ENCODE data around the gene GMPR2. TPM values are rescaled to one million over a fixed set of nuclear protein-coding genes. Genes with fewer than 3 reads are reported as not detected.
"Not testable (repeated sequence)": the region's sequence is repeated elsewhere in the genome, so short reads cannot be mapped to it uniquely, and the experiment has no call there.

Gene GMPR2
- total and polyA plus RNA-seq, 11 donors = 23.9 to 55.9 (median 31.5) TPM

DNA sequence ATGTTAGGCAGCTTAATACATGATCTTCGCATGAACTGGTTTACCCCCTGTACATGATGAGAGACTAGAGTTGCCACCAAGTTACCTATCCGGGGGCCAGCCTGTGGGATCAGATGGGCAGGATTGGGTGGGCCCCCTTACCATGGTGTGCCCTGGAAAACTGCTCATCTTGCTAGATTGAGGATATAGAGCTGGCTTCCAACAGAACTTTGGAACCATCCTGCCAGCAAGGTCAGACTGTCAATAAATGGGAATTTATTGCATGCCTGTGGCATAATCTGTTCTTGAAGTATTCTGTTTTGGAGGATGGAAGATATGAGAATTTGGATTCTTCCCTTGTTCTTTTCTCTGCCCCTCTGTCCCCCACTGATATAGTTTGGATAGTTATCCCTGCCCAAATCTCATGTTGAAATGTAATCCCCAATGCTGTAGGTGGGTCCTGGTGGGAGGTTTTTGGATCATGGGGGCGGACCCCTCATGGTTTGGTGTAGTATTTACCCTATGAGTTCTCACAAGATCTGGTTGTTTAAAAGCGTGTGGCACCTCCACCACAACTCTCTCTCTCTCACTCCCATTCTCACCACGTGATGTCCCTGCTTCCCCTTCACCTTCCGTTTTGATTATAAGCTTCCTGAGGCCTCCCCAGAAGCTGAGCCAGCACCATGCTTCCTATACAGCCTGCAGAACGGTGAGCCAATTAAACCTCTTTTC lies 33.8 kb upstream of the GMPR2 start:
- peaks cover 0 to 33% (median 13%) of the 10 kb centered on the region in 9 donors for H3K36me3 ChIP-seq
- peaks cover 2 to 45% (median 23%) of the 10 kb centered on the region in 12 donors for H3K4me1 ChIP-seq
- TF ChIP-seq POLR2A (IDR thresholded peaks at IDR 0.05) = no peak
- TF ChIP-seq, protein P1, sequence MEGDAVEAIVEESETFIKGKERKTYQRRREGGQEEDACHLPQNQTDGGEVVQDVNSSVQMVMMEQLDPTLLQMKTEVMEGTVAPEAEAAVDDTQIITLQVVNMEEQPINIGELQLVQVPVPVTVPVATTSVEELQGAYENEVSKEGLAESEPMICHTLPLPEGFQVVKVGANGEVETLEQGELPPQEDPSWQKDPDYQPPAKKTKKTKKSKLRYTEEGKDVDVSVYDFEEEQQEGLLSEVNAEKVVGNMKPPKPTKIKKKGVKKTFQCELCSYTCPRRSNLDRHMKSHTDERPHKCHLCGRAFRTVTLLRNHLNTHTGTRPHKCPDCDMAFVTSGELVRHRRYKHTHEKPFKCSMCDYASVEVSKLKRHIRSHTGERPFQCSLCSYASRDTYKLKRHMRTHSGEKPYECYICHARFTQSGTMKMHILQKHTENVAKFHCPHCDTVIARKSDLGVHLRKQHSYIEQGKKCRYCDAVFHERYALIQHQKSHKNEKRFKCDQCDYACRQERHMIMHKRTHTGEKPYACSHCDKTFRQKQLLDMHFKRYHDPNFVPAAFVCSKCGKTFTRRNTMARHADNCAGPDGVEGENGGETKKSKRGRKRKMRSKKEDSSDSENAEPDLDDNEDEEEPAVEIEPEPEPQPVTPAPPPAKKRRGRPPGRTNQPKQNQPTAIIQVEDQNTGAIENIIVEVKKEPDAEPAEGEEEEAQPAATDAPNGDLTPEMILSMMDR (IDR thresholded peaks at IDR 0.05) = no peak
- H3K4me3 ChIP-seq = no peak overlapping the region
- intact Hi-C loops (cut with DNase I) = no loop called here
- peaks cover 0 to 4% (median 0%) of the 10 kb centered on the region in 12 donors for H3K9me3 ChIP-seq
- no peaks in the 10 kb centered on the region for H3K27me3 ChIP-seq
- no peak overlapping the region for H3K27ac ChIP-seq
- DNase-seq (no peak), ATAC-seq (no peak)
- 79 to 91% (median 83%) methylated on average over 7 of the region's 7 CpGs for WGBS, 4 donors

DNA sequence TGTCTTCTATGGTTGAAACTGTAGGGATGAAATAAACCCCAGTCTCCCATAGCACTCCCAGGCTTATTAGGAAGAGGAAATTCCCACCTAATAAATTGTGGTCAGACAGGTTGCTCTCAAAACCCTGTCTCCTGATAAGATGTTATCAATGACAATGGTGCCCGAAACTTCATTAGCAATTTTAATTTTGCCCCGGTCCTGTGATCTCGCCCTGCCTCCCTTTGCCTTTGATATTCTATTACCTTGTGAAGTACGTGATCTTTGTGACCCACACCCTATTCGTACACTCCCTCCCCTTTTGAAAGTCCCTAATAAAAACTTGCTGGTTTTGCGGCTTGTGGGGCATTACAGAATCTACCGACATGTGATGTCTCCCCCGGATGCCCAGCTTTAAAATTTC lies 30.2 kb upstream of the GMPR2 start:
- DNase-seq; intact Hi-C loops (cut with DNase I); H3K27me3 ChIP-seq; H3K9me3 ChIP-seq; H3K27ac ChIP-seq; ATAC-seq; H3K4me3 ChIP-seq: not testable (repeated sequence)
- Histone ChIP-seq H3K4me1 (peaks cover 0 to 19% (median 2%) of the 10 kb centered on the region in 12 donors), H3K36me3 (peaks cover 0 to 63% (median 32%) of the 10 kb centered on the region in 9 donors)
- WGBS, 4 donors = 91 to 93% (median 92%) methylated on average over 8 of the region's 8 CpGs

DNA sequence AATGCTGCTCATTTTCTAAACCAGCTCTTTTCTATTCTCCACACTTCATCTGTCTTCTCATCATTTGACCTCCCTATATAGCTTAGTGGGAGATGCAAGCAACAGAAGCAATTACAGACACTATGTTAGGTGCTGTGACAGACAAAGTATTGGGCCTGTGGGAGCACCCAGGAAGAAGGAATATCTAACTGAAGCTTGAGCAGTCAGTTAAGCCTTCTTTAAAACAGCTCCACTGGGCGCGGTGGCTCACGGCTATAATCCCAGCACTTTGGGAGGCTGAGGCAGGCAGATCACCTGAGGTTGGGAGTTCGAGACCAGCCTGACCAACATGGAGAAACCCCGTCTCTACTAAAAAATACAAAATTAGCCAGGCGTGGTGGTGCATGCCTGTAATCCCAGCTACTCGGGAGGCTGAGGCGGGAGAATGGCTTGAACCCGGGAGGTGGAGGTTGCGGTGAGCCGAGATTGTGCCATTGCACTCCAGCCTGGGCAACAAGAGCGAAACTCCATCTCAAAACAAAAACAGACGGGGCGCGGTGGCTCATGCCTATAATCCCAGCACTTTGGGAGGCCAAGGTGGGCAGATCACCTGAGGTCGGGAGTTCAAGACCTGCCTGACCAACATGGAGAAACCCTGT lies 29.4 kb upstream of the GMPR2 start:
- H3K27ac ChIP-seq; H3K4me3 ChIP-seq; intact Hi-C loops (cut with DNase I); H3K27me3 ChIP-seq; ATAC-seq; H3K9me3 ChIP-seq; DNase-seq: not testable (repeated sequence)
- 91 to 99% (median 98%) methylated on average over 16 of the region's 16 CpGs for WGBS, 4 donors
- peaks cover 0 to 71% (median 41%) of the 10 kb centered on the region in 9 donors for H3K36me3 ChIP-seq
- peaks cover 0 to 13% (median 0%) of the 10 kb centered on the region in 12 donors for H3K4me1 ChIP-seq

DNA sequence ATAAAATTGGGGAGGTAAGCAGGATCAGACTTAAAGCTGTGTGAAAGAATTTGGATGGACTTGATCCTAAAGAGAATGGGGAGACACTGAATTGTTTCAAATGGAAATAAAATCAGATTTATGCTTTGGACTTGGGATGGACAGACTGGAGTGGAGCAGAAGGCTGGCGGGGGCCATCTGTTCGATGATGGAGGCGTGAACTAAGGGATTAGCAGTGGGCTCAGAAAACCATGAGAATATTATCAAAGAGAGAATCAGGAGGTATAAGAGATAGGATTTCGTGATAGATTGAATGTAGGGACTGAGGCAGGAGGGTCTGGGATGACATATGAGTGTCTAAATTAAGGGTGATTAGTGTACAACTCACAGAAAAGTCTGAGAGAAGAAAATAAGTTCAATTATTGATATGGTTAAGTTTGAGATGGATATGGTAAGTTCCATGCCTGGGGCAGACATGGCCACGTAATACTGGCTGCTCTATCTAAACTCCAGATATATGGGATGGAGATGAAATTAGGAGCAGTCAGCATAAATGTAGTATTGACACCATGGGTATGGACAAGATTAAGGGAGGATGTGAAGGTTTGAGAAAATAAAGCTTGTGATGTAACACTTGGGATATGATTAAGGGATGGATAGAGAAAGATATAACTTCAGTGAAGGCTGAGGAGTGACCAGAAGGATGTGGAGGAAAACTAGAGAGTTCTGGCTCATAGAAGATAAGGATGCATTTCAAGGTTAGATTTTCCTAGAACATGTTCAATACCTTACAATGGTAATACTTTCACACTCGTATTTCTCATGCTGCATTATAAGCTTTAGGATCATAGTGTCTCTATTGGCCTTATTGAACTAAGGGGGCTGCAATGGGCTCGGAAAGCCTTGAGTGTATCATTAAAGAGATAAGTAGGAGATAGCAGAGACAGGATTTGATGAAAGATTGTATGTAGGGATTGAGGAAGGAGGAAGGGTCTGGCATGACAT lies 28.3 kb upstream of the GMPR2 start:
- DNase-seq = no peak
- Histone ChIP-seq H3K4me1 (peaks cover 0 to 2% (median 0%) of the 10 kb centered on the region in 12 donors), H3K27me3 (no peaks in the 10 kb centered on the region), H3K36me3 (peaks cover 0 to 78% (median 51%) of the 10 kb centered on the region in 9 donors), H3K27ac (no peak overlapping the region), H3K4me3 (no peak overlapping the region), H3K9me3 (peaks cover 0 to 4% (median 0%) of the 10 kb centered on the region in 12 donors)
- ATAC-seq = no peak
- TF ChIP-seq, protein P1 (IDR thresholded peaks at IDR 0.05) = no peak
- TF ChIP-seq POLR2A (IDR thresholded peaks at IDR 0.05) = no peak
- 92 to 97% (median 94%) methylated on average over 7 of the region's 7 CpGs for WGBS, 4 donors
- intact Hi-C loops (cut with DNase I) = no loop called here
